ENCODE results near the gene IQGAP2.

IQGAP2 gene

GRCh38 chr5:76384189-76384588 is 18.9 kb upstream of the IQGAP2 start:
- TF ChIP-seq CTCF (conservative IDR thresholded peaks at IDR 0.05; ENCODE audit: low read depth, low read length): no peak
- no peak overlapping the region for H3K4me3 ChIP-seq (ENCODE audit: low read depth, low read length)
- no peak for DNase-seq (ENCODE audit: low read depth)

GRCh38 chr5:76384705-76385104 is 18.4 kb upstream of the IQGAP2 start:
- TF ChIP-seq CTCF (conservative IDR thresholded peaks at IDR 0.05; ENCODE audit: low read depth, low read length): no peak
- DNase-seq (ENCODE audit: low read depth): no peak
- no peak overlapping the region for H3K4me3 ChIP-seq (ENCODE audit: low read depth, low read length)

DNA sequence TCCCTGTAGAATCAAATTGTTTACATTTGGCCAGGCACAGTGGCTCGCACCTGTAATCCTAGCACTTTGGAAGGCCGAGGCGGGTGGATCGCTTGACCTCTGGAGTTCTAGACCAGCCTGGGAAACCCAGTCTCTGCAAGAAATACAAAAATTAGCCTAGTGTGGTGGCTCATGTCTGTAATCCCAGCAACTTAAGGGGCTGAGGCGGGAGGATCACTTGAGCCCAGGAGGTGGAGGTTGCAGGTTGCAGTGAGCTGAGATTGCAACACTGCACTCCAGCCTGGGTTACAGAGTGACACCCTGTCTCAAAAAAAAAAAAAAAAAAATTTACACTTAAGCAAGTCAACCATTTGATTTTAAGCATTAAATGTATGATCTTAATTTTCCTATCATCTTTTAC is 17.5 kb upstream of the IQGAP2 start:
- no peak overlapping the region for H3K4me3 ChIP-seq (ENCODE audit: low read depth, low read length)
- no peak for TF ChIP-seq CTCF (conservative IDR thresholded peaks at IDR 0.05; ENCODE audit: low read depth, low read length)
- DNase-seq (ENCODE audit: low read depth): no peak

GRCh38 chr5:76386360-76386759 is 16.7 kb upstream of the IQGAP2 start:
- H3K4me3 ChIP-seq (ENCODE audit: low read depth, low read length): no peak overlapping the region
- DNase-seq (ENCODE audit: low read depth): no peak
- no peak for TF ChIP-seq CTCF (conservative IDR thresholded peaks at IDR 0.05; ENCODE audit: low read depth, low read length)

GRCh38 chr5:76388236-76388635 is 14.8 kb upstream of the IQGAP2 start:
- DNase-seq (ENCODE audit: low read depth): no peak
- no peak for TF ChIP-seq CTCF (conservative IDR thresholded peaks at IDR 0.05; ENCODE audit: low read depth, low read length)
- H3K4me3 ChIP-seq (ENCODE audit: low read depth, low read length): no peak overlapping the region

DNA sequence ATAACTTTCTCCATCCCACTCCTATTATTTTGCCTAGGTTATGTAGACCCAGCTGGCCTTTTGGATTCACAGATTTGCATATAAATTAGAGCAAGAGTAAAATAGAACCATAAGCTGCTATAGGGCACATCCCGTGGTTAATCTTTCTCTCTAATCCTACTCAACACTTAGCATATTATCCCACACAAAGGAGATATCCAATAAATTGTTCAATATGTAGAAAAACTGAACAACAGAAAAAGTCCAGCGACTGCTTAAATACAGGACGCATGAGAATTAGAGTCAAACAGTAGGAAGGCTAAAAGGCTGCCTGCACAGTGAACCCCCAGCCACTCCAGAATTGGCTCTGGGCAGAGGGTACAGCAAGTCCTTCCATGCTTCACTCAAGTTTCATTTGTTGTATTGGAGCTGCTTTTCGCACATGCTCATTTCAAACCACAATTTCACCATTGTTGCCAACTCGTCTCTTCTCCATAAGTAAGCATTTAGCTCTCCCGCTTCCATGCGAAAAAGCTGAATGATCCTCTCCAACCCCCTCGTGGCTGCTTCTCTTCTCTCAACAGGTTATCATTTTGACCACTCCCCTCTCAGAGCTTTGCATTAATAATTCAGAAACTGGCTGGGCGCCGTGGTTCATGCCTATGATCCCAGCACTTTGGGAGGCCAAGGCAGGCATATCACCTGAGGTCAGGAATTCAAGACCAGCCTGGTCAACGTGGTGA is 14.1 kb upstream of the IQGAP2 start:
- no peak overlapping the region for H3K4me3 ChIP-seq (ENCODE audit: low read depth, low read length)
- DNase-seq (ENCODE audit: low read depth): no peak
- TF ChIP-seq CTCF (conservative IDR thresholded peaks at IDR 0.05; ENCODE audit: low read depth, low read length): no peak

DNA sequence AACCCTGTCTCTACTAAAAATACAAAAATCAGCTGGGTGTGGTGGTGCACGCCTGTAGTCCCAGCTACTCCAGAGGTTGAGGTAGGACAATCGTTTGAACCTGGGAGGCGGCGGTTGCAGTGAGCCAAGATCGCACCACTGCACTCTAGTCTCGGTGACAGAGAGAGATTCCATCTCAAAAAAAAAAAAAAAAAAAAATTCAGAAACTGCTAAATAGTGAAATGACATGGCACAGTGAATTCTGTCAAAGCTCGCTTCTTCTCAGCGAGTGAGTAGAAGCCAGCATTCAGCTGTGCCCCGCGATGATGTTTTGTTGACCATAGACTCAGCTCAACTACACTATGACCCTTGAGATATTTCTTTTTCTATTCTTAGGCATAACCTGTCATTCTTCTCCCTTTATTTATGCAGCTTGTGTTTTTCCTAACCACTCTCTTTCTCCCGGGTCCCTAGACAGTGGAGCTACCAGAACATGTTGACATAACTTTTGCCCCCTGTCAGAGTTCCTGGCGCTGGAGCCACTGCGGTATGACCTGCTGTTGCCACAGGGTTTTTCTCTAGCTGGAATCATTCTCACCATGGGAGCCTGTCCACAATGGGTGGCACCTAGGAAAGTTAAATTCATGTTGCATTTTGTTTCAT is 13.5 kb upstream of the IQGAP2 start:
- TF ChIP-seq CTCF (conservative IDR thresholded peaks at IDR 0.05; ENCODE audit: low read depth, low read length): no peak
- H3K4me3 ChIP-seq (ENCODE audit: low read depth, low read length): no peak overlapping the region
- peak; percentile 48 for DNase-seq (ENCODE audit: low read depth)
